Neuronal stem cell (in vitro differentiated cells): ENCODE measurements around the gene SSC5D.
"Not testable (repeated sequence)": the region's sequence is repeated elsewhere in the genome, so short reads cannot be mapped to it uniquely, and the experiment has no call there.

Experiments used
- DNase-seq: peaks from one replicate; pipeline ENCODE4 v3.0.0-alpha.2; 2013; ENCODE audit warnings: low spot score
- H2AFZ ChIP-seq: one replicate; pipeline ENCODE4 v1.6.1; 2013; ENCODE audit warnings: mild to moderate bottlenecking, low read length, inconsistent platforms
- H2AK5ac ChIP-seq: 2 replicates; pipeline ENCODE4 v1.6.1; 2013; ENCODE audit warnings: low read depth, mild to moderate bottlenecking, inconsistent platforms, low read length, moderate library complexity, mixed read lengths
- H2BK120ac ChIP-seq: 2 replicates; pipeline ENCODE4 v1.6.1; 2013; ENCODE audit warnings: low read depth, mild to moderate bottlenecking, inconsistent platforms, low read length, moderate library complexity, mixed read lengths
- H2BK12ac ChIP-seq: one replicate; pipeline ENCODE4 v1.6.1; 2013; ENCODE audit warnings: low read length, inconsistent platforms
- H2BK15ac ChIP-seq: 2 replicates; pipeline ENCODE4 v1.6.1; 2013; ENCODE audit warnings: mild to moderate bottlenecking, low read length, inconsistent platforms, mixed read lengths
- H2BK5ac ChIP-seq: one replicate; pipeline ENCODE4 v1.6.1; 2013; ENCODE audit warnings: inconsistent platforms, mild to moderate bottlenecking, low read length, moderate library complexity
- H3K14ac ChIP-seq: one replicate; pipeline ENCODE4 v1.6.1; 2013; ENCODE audit warnings: low read length, inconsistent platforms
- H3K18ac ChIP-seq: 2 replicates; pipeline ENCODE4 v1.6.1; 2013; ENCODE audit warnings: low read length, inconsistent platforms
- H3K23ac ChIP-seq: 2 replicates; pipeline ENCODE4 v1.6.1; 2013; ENCODE audit warnings: low read depth, mild to moderate bottlenecking, mixed read lengths, low read length, inconsistent platforms; ENCODE audit not compliant: poor library complexity
- H3K27ac ChIP-seq: replicated peaks from 3 replicates; pipeline ENCODE4 v1.5.1; 2013; ENCODE audit warnings: low read length, inconsistent platforms
- H3K27me3 ChIP-seq, 3 experiments: 2 replicates each; pipeline ENCODE4 v1.6.1; 2013; ENCODE audit warnings: low read length in 3 of 3, mild to moderate bottlenecking in 2 of 3, inconsistent platforms in 1 of 3, low read depth in 1 of 3, mixed read lengths in 1 of 3, moderate library complexity in 1 of 3; ENCODE audit not compliant: control insufficient read depth in 3 of 3, insufficient read depth in 3 of 3
- H3K36me3 ChIP-seq, 2 donors: replicated peaks in 1 of 2; 2 replicates each; pipeline ENCODE4 v1.6.1; 2013; ENCODE audit warnings: low read length in 2 of 2; ENCODE audit not compliant: control insufficient read depth in 2 of 2, insufficient read depth in 2 of 2
- H3K4ac ChIP-seq: 2 replicates; pipeline ENCODE4 v1.6.1; 2013; ENCODE audit warnings: inconsistent platforms, mild to moderate bottlenecking, low read length, moderate library complexity
- H3K4me1 ChIP-seq, 2 donors: 1 replicate in 1 of 2; 2 replicates in 1 of 2; pipeline ENCODE4 v1.6.1; 2013; ENCODE audit warnings: low read length in 2 of 2, low read depth in 1 of 2; ENCODE audit not compliant: control insufficient read depth in 2 of 2, insufficient read depth in 1 of 2
- H3K4me2 ChIP-seq: one replicate; pipeline ENCODE4 v1.6.1; 2013; ENCODE audit warnings: mild to moderate bottlenecking, low read length, inconsistent platforms; ENCODE audit not compliant: insufficient read depth, poor library complexity, severe bottlenecking
- H3K4me3 ChIP-seq, 2 donors: 2 replicates each; pipeline ENCODE4 v1.5.1; 2013; ENCODE audit warnings: low read length in 2 of 2, mild to moderate bottlenecking in 2 of 2, inconsistent platforms in 1 of 2, moderate library complexity in 1 of 2
- H3K79me1 ChIP-seq: one replicate; pipeline ENCODE4 v1.6.1; 2013; ENCODE audit warnings: low read depth, mild to moderate bottlenecking, inconsistent platforms, low read length, moderate library complexity
- H3K9ac ChIP-seq: one replicate; pipeline ENCODE4 v1.6.1; 2013; ENCODE audit warnings: mild to moderate bottlenecking, low read depth, low read length, inconsistent platforms; ENCODE audit not compliant: poor library complexity
- H3K9me3 ChIP-seq, 2 donors: replicated peaks in 1 of 2; 2 replicates each; pipeline versions ENCODE3 to v1.6.1; 2013; ENCODE audit warnings: low read length in 2 of 2, mild to moderate bottlenecking in 2 of 2, inconsistent platforms in 1 of 2, low read depth in 1 of 2, mixed read lengths in 1 of 2, moderate library complexity in 1 of 2; ENCODE audit not compliant: control insufficient read depth in 2 of 2, insufficient read depth in 1 of 2
- H4K8ac ChIP-seq: one replicate; pipeline ENCODE4 v1.6.1; 2013; ENCODE audit warnings: low read depth, mild to moderate bottlenecking, inconsistent platforms, low read length, moderate library complexity
- H4K91ac ChIP-seq: one replicate; pipeline ENCODE4 v1.6.1; 2013; ENCODE audit warnings: low read length, low read depth, mild to moderate bottlenecking, inconsistent platforms; ENCODE audit not compliant: poor library complexity
- WGBS, 2 donors: extraction: QIAGEN DNeasy Blood & Tissue Kit; methylation state at CpG; one replicate each; pipeline ENCODE4 v1.1.7; 2013; ENCODE audit warnings: missing lambda C conversion rate in 2 of 2, mixed read lengths in 1 of 2; ENCODE audit not compliant: insufficient read length in 2 of 2, insufficient replicate concordance in 1 of 2; ENCODE audit errors: extremely low coverage in 2 of 2; 5-methylcytosine and 5-hydroxymethylcytosine counted together

The SSC5D gene

GRCh38 chr19:55529636-55530234 lies 41.5 kb downstream of the SSC5D start:
- no peak overlapping the region for H3K4me3 ChIP-seq
- H3K9ac ChIP-seq = no peak overlapping the region
- peaks cover 2% of the 10 kb centered on the region for H3K79me1 ChIP-seq
- H3K23ac ChIP-seq = peak overlapping the region; percentile 80
- H2AFZ ChIP-seq = peak overlapping the region; percentile 45
- H3K36me3 ChIP-seq = peaks cover 0 to 4% of the 10 kb centered on the region in 2 donors
- no peak overlapping the region for H4K8ac ChIP-seq
- H2BK12ac ChIP-seq = no peak overlapping the region
- no peak overlapping the region for H2BK5ac ChIP-seq
- H3K4me2 ChIP-seq = no peak overlapping the region
- no peak overlapping the region for H4K91ac ChIP-seq
- no peak for DNase-seq
- peaks cover 0 to 14% of the 10 kb centered on the region in 2 donors for H3K9me3 ChIP-seq
- peak overlapping the region; percentile 40 for H2BK120ac ChIP-seq
- H3K14ac ChIP-seq = no peak overlapping the region
- peak overlapping the region; percentile 8 for H3K18ac ChIP-seq
- peak overlapping the region; percentile 62 for H2BK15ac ChIP-seq
- peak overlapping the region; percentile 86 for H2AK5ac ChIP-seq
- WGBS, 2 donors = no CpG with 5 or more reads among the region's 56 CpGs
- H3K27ac ChIP-seq = no peak overlapping the region
- H3K27me3 ChIP-seq = no peaks in the 10 kb centered on the region
- H3K4ac ChIP-seq = no peak overlapping the region
- H3K4me1 ChIP-seq = peaks cover 14 to 17% of the 10 kb centered on the region in 2 donors

DNA sequence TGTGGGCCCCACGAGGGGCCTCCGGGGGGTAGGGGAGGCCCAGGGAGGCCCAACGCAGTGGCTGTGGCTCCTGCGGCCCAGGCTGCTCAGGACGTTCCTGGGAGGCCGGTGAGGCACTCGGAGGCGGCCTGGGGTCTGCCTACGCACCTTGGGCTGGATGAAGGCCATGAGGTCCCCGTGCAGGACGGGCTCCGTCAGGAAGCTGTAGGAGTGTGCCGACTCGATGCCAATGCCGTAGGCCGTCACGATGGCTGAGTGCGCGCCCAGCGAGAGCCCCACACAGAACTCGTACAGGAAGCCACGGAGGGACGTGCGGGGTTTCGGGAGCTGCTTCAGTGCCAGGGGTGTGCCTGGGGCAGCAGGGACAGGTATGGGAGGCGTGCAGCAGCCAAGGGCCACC lies 42.8 kb downstream of the SSC5D start:
- peaks cover 0 to 4% of the 10 kb centered on the region in 2 donors for H3K36me3 ChIP-seq
- peak overlapping the region; percentile 42 for H2AFZ ChIP-seq
- H3K79me1 ChIP-seq = peaks cover 2% of the 10 kb centered on the region
- WGBS, 2 donors = no CpG with 5 or more reads among the region's 26 CpGs
- H3K27ac ChIP-seq = no peak overlapping the region
- H3K9ac ChIP-seq = peak overlapping the region; percentile 40
- H4K91ac ChIP-seq = peak overlapping the region; percentile 90
- peak overlapping the region; percentile 40 for H2BK120ac ChIP-seq
- H3K4ac ChIP-seq = peak overlapping the region; percentile 61
- H3K4me3 ChIP-seq = no peak overlapping the region
- H2BK15ac ChIP-seq = peak overlapping the region; percentile 91
- peak overlapping the region; percentile 88 for H2BK12ac ChIP-seq
- H2BK5ac ChIP-seq = no peak overlapping the region
- no peak overlapping the region for H3K4me2 ChIP-seq
- H3K18ac ChIP-seq = peak overlapping the region; percentile 55
- H3K23ac ChIP-seq = peak overlapping the region; percentile 63
- no peak overlapping the region for H4K8ac ChIP-seq
- peaks cover 0 to 14% of the 10 kb centered on the region in 2 donors for H3K9me3 ChIP-seq
- H2AK5ac ChIP-seq = no peak overlapping the region
- H3K14ac ChIP-seq = peak overlapping the region; percentile 65
- no peak for DNase-seq
- peaks cover 16 to 17% of the 10 kb centered on the region in 2 donors for H3K4me1 ChIP-seq
- H3K27me3 ChIP-seq = no peaks in the 10 kb centered on the region

DNA sequence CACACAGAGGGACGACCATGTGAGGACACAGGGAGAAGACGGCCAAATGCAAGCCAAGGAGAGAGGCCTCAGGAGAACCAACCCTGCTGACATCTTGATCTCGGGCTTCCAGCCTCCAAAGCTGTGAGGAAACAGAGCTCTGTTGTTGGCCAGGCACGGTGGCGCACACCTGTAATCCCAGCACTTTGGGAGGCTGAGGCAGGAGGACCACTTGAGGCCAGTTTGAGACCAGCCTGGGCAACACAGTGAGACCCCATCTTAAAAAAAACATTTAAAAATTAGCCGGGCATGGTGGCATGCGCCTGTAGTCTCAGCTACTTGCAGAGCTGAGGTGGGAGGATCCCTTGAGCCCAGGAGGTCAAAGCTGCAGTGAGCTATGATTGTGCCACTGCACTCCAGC lies 46.0 kb downstream of the SSC5D start:
- H3K4me1 ChIP-seq = peaks cover 14 to 18% of the 10 kb centered on the region in 2 donors
- H2BK15ac ChIP-seq, H2AFZ ChIP-seq, H3K14ac ChIP-seq, H4K91ac ChIP-seq, H3K36me3 ChIP-seq, H2BK12ac ChIP-seq, H3K9ac ChIP-seq, H2AK5ac ChIP-seq, H3K27ac ChIP-seq, H3K9me3 ChIP-seq, H3K18ac ChIP-seq, H3K27me3 ChIP-seq, H3K23ac ChIP-seq, H3K4me2 ChIP-seq, H2BK120ac ChIP-seq, H4K8ac ChIP-seq, H3K4ac ChIP-seq, DNase-seq, H3K79me1 ChIP-seq, H2BK5ac ChIP-seq: not testable (repeated sequence)
- no CpG with 5 or more reads among the region's 7 CpGs for WGBS, 2 donors
- H3K4me3 ChIP-seq = peak overlapping the region in 1 of 2 donors; percentile 38

DNA sequence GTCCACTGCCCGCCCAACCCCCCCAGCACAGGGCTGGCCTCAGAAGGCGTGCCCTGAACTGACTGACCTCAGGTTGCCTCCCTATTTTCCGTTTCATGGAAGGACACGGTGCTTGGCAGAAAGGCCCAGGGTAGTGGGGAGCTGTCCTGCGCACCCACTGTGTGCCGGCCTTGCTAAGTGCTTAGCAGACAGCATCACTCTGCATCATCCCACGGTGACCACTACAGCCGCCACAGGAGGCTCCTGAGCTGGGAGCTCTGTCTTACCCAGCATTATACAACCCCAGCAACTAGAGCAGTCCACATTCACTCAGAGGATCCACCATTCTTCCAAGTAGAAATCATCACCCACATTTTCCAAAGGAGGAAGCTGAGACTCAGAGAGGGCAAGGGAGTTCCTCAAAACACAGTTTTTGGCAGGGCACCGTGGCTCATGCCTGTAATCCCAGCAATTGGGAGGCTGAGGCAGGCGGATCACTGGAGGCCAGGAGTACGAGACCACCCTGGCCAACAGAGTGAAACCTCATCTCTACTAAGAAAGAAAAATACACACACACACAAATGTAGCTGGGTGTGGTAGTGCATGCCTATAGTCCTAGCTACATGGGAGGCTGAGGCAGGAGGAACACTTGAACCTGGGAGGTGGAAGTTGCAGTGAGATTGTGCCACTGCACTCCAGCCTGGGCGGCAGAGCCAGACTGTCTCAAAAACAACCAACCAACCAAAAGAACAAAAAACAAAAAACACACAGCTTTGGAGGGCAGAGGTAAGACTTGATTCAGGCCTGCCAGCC lies 47.1 kb downstream of the SSC5D start:
- H3K36me3 ChIP-seq = no peaks in the 10 kb centered on the region

More for the DNA sequence above, 47.1 kb downstream of the SSC5D start:
- Histone ChIP-seq H3K4ac (peak overlapping the region; percentile 38), H4K91ac (peak overlapping the region; percentile 11), H2BK15ac (peak overlapping the region; percentile 100), H3K4me3 (no peak overlapping the region), H3K14ac (peak overlapping the region; percentile 89), H3K4me2 (no peak overlapping the region), H3K4me1 (peaks cover 14 to 18% of the 10 kb centered on the region in 2 donors), H2BK120ac (peak overlapping the region; percentile 91), H2BK12ac (peak overlapping the region; percentile 7), H3K18ac (no peak overlapping the region), H3K27me3 (no peaks in the 10 kb centered on the region), H2BK5ac (peak overlapping the region; percentile 82), H3K9me3 (peaks cover 0 to 3% of the 10 kb centered on the region in 2 donors), H3K27ac (no peak overlapping the region), H3K9ac (no peak overlapping the region), H2AFZ (peak overlapping the region; percentile 11), H3K79me1 (peaks cover 2% of the 10 kb centered on the region), H3K23ac (peak overlapping the region; percentile 85), H4K8ac (peak overlapping the region; percentile 82), H2AK5ac (peak overlapping the region; percentile 99)
- WGBS, 2 donors = no CpG with 5 or more reads among the region's 12 CpGs
- no peak for DNase-seq
